Osteoblast (primary cell): ENCODE data around the gene CIAPIN1. TPM values are rescaled to one million over a fixed set of nuclear protein-coding genes. Genes with fewer than 3 reads are reported as not detected.

Experiments
- DNase-seq: peaks from one replicate; pipeline ENCODE4 v3.0.0; 2011; ENCODE audit warnings: low spot score, mixed read lengths; ENCODE audit not compliant: insufficient read length; ENCODE audit errors: missing footprints
- H2AFZ ChIP-seq: 2 replicates; pipeline ENCODE4 v1.6.0; 2011; ENCODE audit warnings: mild to moderate bottlenecking, low read length
- H3K27ac ChIP-seq: 2 replicates; pipeline ENCODE4 v1.5.1; 2011; ENCODE audit warnings: mild to moderate bottlenecking, low read depth, low read length, moderate library complexity
- H3K27me3 ChIP-seq: 2 replicates; pipeline ENCODE4 v1.6.0; 2012; ENCODE audit warnings: mild to moderate bottlenecking, control low read depth, inconsistent platforms, low read length, moderate library complexity; ENCODE audit not compliant: insufficient read depth
- H3K36me3 ChIP-seq: 2 replicates; pipeline ENCODE4 v1.5.1; 2011; ENCODE audit warnings: mild to moderate bottlenecking, low read length, control low read depth, moderate library complexity; ENCODE audit not compliant: insufficient read depth
- H3K4me1 ChIP-seq: 2 replicates; pipeline ENCODE4 v1.5.1; 2011; ENCODE audit warnings: mild to moderate bottlenecking, low read length, control low read depth, moderate library complexity; ENCODE audit not compliant: insufficient read depth
- H3K4me2 ChIP-seq: 2 replicates; pipeline ENCODE4 v1.6.0; 2011; ENCODE audit warnings: mild to moderate bottlenecking, low read length; ENCODE audit not compliant: insufficient read depth
- H3K4me3 ChIP-seq: fragments of 200-600 bp; sonication (generic); 3 replicates; pipeline ENCODE4 v1.5.1; 2012; ENCODE audit warnings: mild to moderate bottlenecking, low read length, inconsistent platforms; ENCODE audit not compliant: insufficient read depth
- H3K79me2 ChIP-seq: 2 replicates; pipeline ENCODE4 v1.6.0; 2012; ENCODE audit warnings: mild to moderate bottlenecking, low read length, control low read depth, inconsistent platforms; ENCODE audit not compliant: insufficient read depth
- H3K9me3 ChIP-seq: 2 replicates; pipeline ENCODE4 v1.5.1; 2011; ENCODE audit warnings: low read depth, low read length, control low read depth
- H4K20me1 ChIP-seq: 2 replicates; pipeline ENCODE4 v1.6.0; 2012; ENCODE audit warnings: mild to moderate bottlenecking, low read length, control low read depth; ENCODE audit not compliant: insufficient read depth
- CTCF ChIP-seq: IDR thresholded peaks from 2 replicates; pipeline ENCODE4 v1.5.1; 2011; ENCODE audit warnings: mild to moderate bottlenecking, low read depth, low read length, moderate library complexity; ENCODE audit errors: extremely low read depth
- total RNA-seq: library from RNA; depleted of rRNA; stranded (reverse); fragments of >200 nt; gene quantifications from 2 replicates; pipeline ENCODE4 v1.2.3, GENCODE V29; 2012

The CIAPIN1 gene
- total RNA-seq, 1 donor: 39.8 TPM

GRCh38 chr16:57484515-57485005 is 37.4 kb upstream of the CIAPIN1 start:
- Histone ChIP-seq H3K36me3 (no peaks in the 10 kb centered on the region), H4K20me1 (no peaks in the 10 kb centered on the region), H3K27me3 (no peaks in the 10 kb centered on the region), H2AFZ (no peak overlapping the region), H3K79me2 (no peaks in the 10 kb centered on the region), H3K9me3 (no peaks in the 10 kb centered on the region), H3K4me3 (no peak overlapping the region), H3K4me2 (no peak overlapping the region), H3K27ac (no peak overlapping the region), H3K4me1 (peaks cover 24% of the 10 kb centered on the region)
- TF ChIP-seq CTCF: no peak
- DNase-seq: peak; percentile 81

GRCh38 chr16:57483725-57484514 is 36.7 kb upstream of the CIAPIN1 start:
- no peaks in the 10 kb centered on the region for H3K36me3 ChIP-seq
- peaks cover 30% of the 10 kb centered on the region for H3K4me1 ChIP-seq
- H3K27me3 ChIP-seq: no peaks in the 10 kb centered on the region
- no peaks in the 10 kb centered on the region for H4K20me1 ChIP-seq
- peak; percentile 75 for DNase-seq
- H3K79me2 ChIP-seq: peaks cover 6% of the 10 kb centered on the region
- no peak overlapping the region for H3K4me3 ChIP-seq
- H3K4me2 ChIP-seq: no peak overlapping the region
- no peak overlapping the region for H2AFZ ChIP-seq
- H3K27ac ChIP-seq: no peak overlapping the region
- no peaks in the 10 kb centered on the region for H3K9me3 ChIP-seq
- TF ChIP-seq CTCF: no peak

- Histone ChIP-seq H3K36me3 (no peaks in the 10 kb centered on the region), H2AFZ (no peak overlapping the region), H3K27ac (no peak overlapping the region), H3K4me1 (peaks cover 37% of the 10 kb centered on the region), H3K4me2 (no peak overlapping the region), H3K9me3 (no peaks in the 10 kb centered on the region), H3K4me3 (no peak overlapping the region), H4K20me1 (peaks cover 6% of the 10 kb centered on the region), H3K79me2 (peaks cover 14% of the 10 kb centered on the region), H3K27me3 (no peaks in the 10 kb centered on the region)
- DNase-seq: peak; percentile 66
- TF ChIP-seq CTCF: no peak
These were observed 35.8 kb upstream of the CIAPIN1 start for GRCh38 chr16:57482845-57483545.

- peak; percentile 62 for DNase-seq
- no peak overlapping the region for H3K4me3 ChIP-seq
- H4K20me1 ChIP-seq: peaks cover 21% of the 10 kb centered on the region
- H3K27ac ChIP-seq: no peak overlapping the region
- no peaks in the 10 kb centered on the region for H3K9me3 ChIP-seq
- TF ChIP-seq CTCF: no peak
- H3K27me3 ChIP-seq: no peaks in the 10 kb centered on the region
- no peak overlapping the region for H3K4me2 ChIP-seq
- peaks cover 31% of the 10 kb centered on the region for H3K4me1 ChIP-seq
- peaks cover 29% of the 10 kb centered on the region for H3K79me2 ChIP-seq
- H2AFZ ChIP-seq: no peak overlapping the region
- no peaks in the 10 kb centered on the region for H3K36me3 ChIP-seq
These were observed 34.2 kb upstream of the CIAPIN1 start for GRCh38 chr16:57481421-57481820.
